Mesendoderm (in vitro differentiated cells): ENCODE data around the gene DPYD.

Experiments
- DNase-seq: peaks from one replicate; pipeline ENCODE4 v3.0.0; 2013
- H2AK5ac ChIP-seq: 2 replicates; pipeline ENCODE4 v1.6.1; 2013; ENCODE audit warnings: low read length, inconsistent platforms
- H2BK120ac ChIP-seq: 2 replicates; pipeline ENCODE4 v1.6.1; 2013; ENCODE audit warnings: low read depth, mild to moderate bottlenecking, low read length, moderate library complexity, mixed read lengths
- H2BK15ac ChIP-seq: replicated peaks from 2 replicates; pipeline ENCODE4 v1.6.1; 2013; ENCODE audit warnings: low read depth, mild to moderate bottlenecking, moderate library complexity
- H2BK5ac ChIP-seq: 2 replicates; pipeline ENCODE4 v1.6.1; 2013; ENCODE audit warnings: low read length, inconsistent platforms
- H3K18ac ChIP-seq: 2 replicates; pipeline ENCODE4 v1.6.1; 2013; ENCODE audit warnings: mild to moderate bottlenecking, low read length, mixed read lengths
- H3K23ac ChIP-seq: one replicate; pipeline ENCODE4 v1.6.1; 2013; ENCODE audit warnings: low read length
- H3K27ac ChIP-seq: 2 replicates; pipeline ENCODE4 v1.5.1; 2013; ENCODE audit warnings: low read depth, mild to moderate bottlenecking, inconsistent platforms, low read length, moderate library complexity
- H3K27me3 ChIP-seq: 2 replicates; pipeline ENCODE4 v1.6.1; 2013; ENCODE audit warnings: low read length, control low read depth, mild to moderate bottlenecking, inconsistent platforms; ENCODE audit not compliant: insufficient read depth, poor library complexity
- H3K36me3 ChIP-seq: 2 replicates; pipeline ENCODE4 v1.6.1; 2013; ENCODE audit warnings: low read length, inconsistent platforms; ENCODE audit not compliant: control insufficient read depth, insufficient read depth
- H3K4ac ChIP-seq: one replicate; pipeline ENCODE4 v1.6.1; 2013; ENCODE audit warnings: low read depth, mild to moderate bottlenecking, low read length, moderate library complexity
- H3K4me1 ChIP-seq: 2 replicates; pipeline ENCODE4 v1.6.1; 2013; ENCODE audit warnings: low read depth, low read length, inconsistent platforms; ENCODE audit not compliant: control insufficient read depth
- H3K4me2 ChIP-seq: 2 replicates; pipeline ENCODE4 v1.6.1; 2013; ENCODE audit warnings: low read length
- H3K4me3 ChIP-seq: 2 replicates; pipeline ENCODE4 v1.5.1; 2013; ENCODE audit warnings: mild to moderate bottlenecking, low read length
- H3K56ac ChIP-seq: one replicate; pipeline ENCODE4 v1.6.1; 2013; ENCODE audit warnings: low read length
- H3K79me1 ChIP-seq: 2 replicates; pipeline ENCODE4 v1.6.1; 2013; ENCODE audit warnings: low read length, inconsistent platforms
- H3K79me2 ChIP-seq: 2 replicates; pipeline ENCODE4 v1.6.1; 2013; ENCODE audit warnings: mild to moderate bottlenecking, low read length; ENCODE audit not compliant: control insufficient read depth, insufficient read depth
- H3K9ac ChIP-seq: 2 replicates; pipeline ENCODE4 v1.6.1; 2013; ENCODE audit warnings: low read length, inconsistent platforms
- H4K5ac ChIP-seq: one replicate; pipeline ENCODE4 v1.6.1; 2013; ENCODE audit warnings: low read length
- H4K8ac ChIP-seq: one replicate; pipeline ENCODE4 v1.6.1; 2013; ENCODE audit warnings: low read depth, mild to moderate bottlenecking, control low read depth, low read length, moderate library complexity
- WGBS: extraction: QIAGEN DNeasy Blood & Tissue Kit; methylation state at CpG from one replicate; pipeline ENCODE4 v1.1.7; 2013; ENCODE audit warnings: low lambda C conversion rate, missing lambda C conversion rate; ENCODE audit not compliant: insufficient coverage; ENCODE audit errors: extremely low coverage; 5-methylcytosine and 5-hydroxymethylcytosine counted together

DPYD gene

GRCh38 chr1:97925151-97925550 lies 4.3 kb upstream of the DPYD start:
- no peak overlapping the region for H2BK5ac ChIP-seq
- peaks cover 5% of the 10 kb centered on the region for H3K4me1 ChIP-seq
- no peak overlapping the region for H4K8ac ChIP-seq
- H3K79me2 ChIP-seq: no peaks in the 10 kb centered on the region
- H3K4me3 ChIP-seq: no peak overlapping the region
- H3K27me3 ChIP-seq: no peaks in the 10 kb centered on the region
- H3K27ac ChIP-seq: no peak overlapping the region
- H2BK120ac ChIP-seq: no peak overlapping the region
- no peak overlapping the region for H2BK15ac ChIP-seq
- H3K79me1 ChIP-seq: no peaks in the 10 kb centered on the region
- no peak overlapping the region for H3K4me2 ChIP-seq
- H3K23ac ChIP-seq: no peak overlapping the region
- H3K36me3 ChIP-seq: no peaks in the 10 kb centered on the region
- H3K56ac ChIP-seq: no peak overlapping the region
- DNase-seq: peak; percentile 78
- no peak overlapping the region for H3K18ac ChIP-seq
- no peak overlapping the region for H3K9ac ChIP-seq
- H3K4ac ChIP-seq: no peak overlapping the region
- H4K5ac ChIP-seq: no peak overlapping the region
- H2AK5ac ChIP-seq: no peak overlapping the region

- Histone ChIP-seq H3K9ac (no peak overlapping the region), H3K4me1 (peaks cover 5% of the 10 kb centered on the region), H3K27ac (no peak overlapping the region), H3K36me3 (no peaks in the 10 kb centered on the region), H3K4me3 (no peak overlapping the region), H4K5ac (no peak overlapping the region), H3K79me1 (no peaks in the 10 kb centered on the region), H3K56ac (no peak overlapping the region), H2BK5ac (no peak overlapping the region), H3K4ac (no peak overlapping the region), H4K8ac (no peak overlapping the region), H3K79me2 (no peaks in the 10 kb centered on the region), H3K23ac (no peak overlapping the region), H2BK15ac (no peak overlapping the region), H3K4me2 (no peak overlapping the region), H2AK5ac (no peak overlapping the region), H2BK120ac (no peak overlapping the region), H3K18ac (no peak overlapping the region), H3K27me3 (no peaks in the 10 kb centered on the region)
- DNase-seq: no peak
- no CpG with 5 or more reads among the region's 2 CpGs for WGBS
Measured at GRCh38 chr1:97923811-97924210, 3.0 kb upstream of the DPYD start.

GRCh38 chr1:97920276-97920831 lies 480 bp downstream of the DPYD start:
- peak overlapping the region; percentile 51 for H3K9ac ChIP-seq
- H3K79me2 ChIP-seq: no peaks in the 10 kb centered on the region
- no peak overlapping the region for H4K5ac ChIP-seq
- no CpG with 5 or more reads among the region's 24 CpGs for WGBS
- no peak overlapping the region for H3K27ac ChIP-seq
- no peaks in the 10 kb centered on the region for H3K36me3 ChIP-seq
- H2BK120ac ChIP-seq: no peak overlapping the region
- H2AK5ac ChIP-seq: no peak overlapping the region
- peak overlapping the region; percentile 64 for H3K56ac ChIP-seq
- no peaks in the 10 kb centered on the region for H3K79me1 ChIP-seq
- H2BK5ac ChIP-seq: no peak overlapping the region
- DNase-seq: peak; percentile 29
- H2BK15ac ChIP-seq: no peak overlapping the region
- H3K18ac ChIP-seq: no peak overlapping the region
- H3K23ac ChIP-seq: no peak overlapping the region
- H4K8ac ChIP-seq: no peak overlapping the region
- H3K4me3 ChIP-seq: peak overlapping the region; percentile 54
- no peaks in the 10 kb centered on the region for H3K27me3 ChIP-seq
- H3K4me2 ChIP-seq: peak overlapping the region; percentile 65
- peaks cover 4% of the 10 kb centered on the region for H3K4me1 ChIP-seq
- H3K4ac ChIP-seq: no peak overlapping the region

GRCh38 chr1:97919585-97920261 lies 1.1 kb downstream of the DPYD start:
- Histone ChIP-seq H3K4me2 (no peak overlapping the region), H2BK5ac (no peak overlapping the region), H4K8ac (no peak overlapping the region), H3K4ac (no peak overlapping the region), H4K5ac (no peak overlapping the region), H3K56ac (no peak overlapping the region), H3K79me2 (no peaks in the 10 kb centered on the region), H3K18ac (no peak overlapping the region), H3K9ac (no peak overlapping the region), H3K23ac (no peak overlapping the region), H2BK15ac (no peak overlapping the region), H3K27ac (no peak overlapping the region), H3K27me3 (no peaks in the 10 kb centered on the region), H2AK5ac (no peak overlapping the region), H3K4me1 (peaks cover 2% of the 10 kb centered on the region), H3K79me1 (no peaks in the 10 kb centered on the region), H3K4me3 (no peak overlapping the region), H3K36me3 (no peaks in the 10 kb centered on the region), H2BK120ac (no peak overlapping the region)
- DNase-seq: no peak
- no CpG with 5 or more reads among the region's 6 CpGs for WGBS

- no peak overlapping the region for H3K4me3 ChIP-seq
- no peak for DNase-seq
Measured at GRCh38 chr1:97918961-97919360, 1.9 kb downstream of the DPYD start.

More at GRCh38 chr1:97918961-97919360, 1.9 kb downstream of the DPYD start:
- Histone ChIP-seq H3K27me3 (no peaks in the 10 kb centered on the region), H3K23ac (no peak overlapping the region), H3K79me1 (no peaks in the 10 kb centered on the region), H2BK5ac (no peak overlapping the region), H3K56ac (no peak overlapping the region), H2BK15ac (no peak overlapping the region), H3K9ac (no peak overlapping the region), H3K4ac (no peak overlapping the region), H3K79me2 (no peaks in the 10 kb centered on the region), H2AK5ac (no peak overlapping the region), H2BK120ac (no peak overlapping the region), H4K5ac (no peak overlapping the region), H3K27ac (no peak overlapping the region), H4K8ac (no peak overlapping the region), H3K4me2 (no peak overlapping the region), H3K4me1 (peaks cover 2% of the 10 kb centered on the region), H3K36me3 (no peaks in the 10 kb centered on the region), H3K18ac (no peak overlapping the region)
- no CpG with 5 or more reads among the region's 1 CpG for WGBS
